ENCODE results near the gene FMN1. TPM values are rescaled to one million over a fixed set of nuclear protein-coding genes. Genes with fewer than 3 reads are reported as not detected.

FMN1 gene
- total and polyA plus RNA-seq, 10 of the 15 experiments (the other 5 are each of a cell fraction or from before 2014, with no cell fraction given): 0.05 to 0.16 (median 0.08) TPM; not detected in 4

DNA sequence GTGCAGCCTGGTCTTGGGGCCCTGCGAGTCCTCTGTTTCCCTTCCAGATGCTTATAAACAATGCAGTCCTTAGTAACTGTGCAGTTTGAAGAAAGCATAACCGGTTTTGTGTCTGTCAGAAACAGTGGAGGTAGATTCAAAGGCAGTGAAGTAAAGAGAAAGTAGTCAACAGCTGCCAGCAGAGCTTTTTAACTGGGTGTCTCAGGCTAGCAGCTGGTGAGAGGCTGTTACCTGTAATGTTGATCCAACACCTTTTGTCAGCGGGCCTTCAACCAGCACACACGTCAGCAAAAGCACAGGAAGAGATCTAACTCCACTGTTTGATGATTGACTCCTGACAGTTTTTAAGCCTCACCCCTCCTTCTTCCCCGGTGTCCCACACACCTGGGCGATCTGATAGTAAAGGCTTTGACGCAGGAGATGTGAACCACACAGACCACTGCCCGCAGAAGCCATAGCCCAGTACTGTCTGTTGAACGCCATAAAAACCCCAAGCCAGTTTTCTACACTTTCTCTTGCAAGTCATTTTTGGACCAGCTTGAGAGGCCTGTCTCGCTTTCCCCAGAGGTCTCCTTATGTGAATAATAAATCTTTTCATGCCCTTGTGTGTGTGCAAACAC is 178.0 kb downstream of the FMN1 start:
- POLR2A ChIA-PET: no interaction called here
- intact Hi-C loops (cut with micrococcal nuclease; ENCODE audit: unreplicated experiment): no loop called here
- ATAC-seq: no peak
- H3K9ac ChIP-seq (ENCODE audit: control insufficient read depth, insufficient read depth, low read length): no peak overlapping the region
- CTCF ChIA-PET: interaction anchor here (1.1 kb wide), 1 partner anchor 354 kb away, joined by 3 read pairs; no protein-coding TSS in a partner anchor
- no peak overlapping the region for H3K27ac ChIP-seq (ENCODE audit: control insufficient read depth, insufficient read depth)
- no peak overlapping the region for H2AFZ ChIP-seq (ENCODE audit: control insufficient read depth, low read depth, low read length)
- no TSS peak for BruUV-seq (replicated peaks)
- H3K4me2 ChIP-seq (ENCODE audit: control insufficient read depth, insufficient read depth): no peak overlapping the region
- H3K4me1 ChIP-seq (ENCODE audit: control insufficient read depth, insufficient read depth, low read length): no peaks in the 10 kb centered on the region
- in situ Hi-C loops (cut with MboI): no loop called here
- SMC1A ChIA-PET (ENCODE audit: uncharacterized antibody, unreplicated experiment): interaction anchor here (1.0 kb wide), 1 partner anchor 32 kb away, joined by 3 read pairs; no protein-coding TSS in a partner anchor
- no peaks in the 10 kb centered on the region; a peak in 1 of 4 replicates for H3K27me3 ChIP-seq (replicated peaks in 1 of 2; ENCODE audit: control insufficient read depth in 2 of 2, insufficient read depth in 2 of 2, low read length in 1 of 2)
- no peak overlapping the region for H3K4me3 ChIP-seq
- TF ChIP-seq KAT2A (conservative IDR thresholded peaks at IDR 0.05; ENCODE audit: control insufficient read depth, low read depth, low read length) (no peak), STAT3 (IDR thresholded peaks at IDR 0.05; ENCODE audit: low read depth, low read length) (no peak), EP300 (IDR thresholded peaks at IDR 0.05; ENCODE audit: borderline replicate concordance in 1 of 2, control insufficient read depth in 1 of 2, low read depth in 2 of 2, low read length in 2 of 2) (no peak), POLR2AphosphoS2 (IDR thresholded peaks at IDR 0.05; ENCODE audit: low read depth, low read length) (no peak), TAF1 (IDR thresholded peaks at IDR 0.05; ENCODE audit: borderline replicate concordance, low read depth, low read length) (no peak), TCF3 (IDR thresholded peaks at IDR 0.05; ENCODE audit: borderline replicate concordance, insufficient read depth, low read depth, low read length) (no peak), BHLHE40 (IDR thresholded peaks at IDR 0.05; ENCODE audit: borderline replicate concordance in 1 of 2, low read depth in 2 of 2, low read length in 1 of 2) (no peak), MYC (IDR thresholded peaks at IDR 0.05; ENCODE audit: insufficient read depth, insufficient read length, insufficient replicate concordance, low read length, severe bottlenecking) (no peak), MTA3 (IDR thresholded peaks at IDR 0.05; ENCODE audit: borderline replicate concordance, low read length) (no peak)
- TF ChIP-seq, protein P1, sequence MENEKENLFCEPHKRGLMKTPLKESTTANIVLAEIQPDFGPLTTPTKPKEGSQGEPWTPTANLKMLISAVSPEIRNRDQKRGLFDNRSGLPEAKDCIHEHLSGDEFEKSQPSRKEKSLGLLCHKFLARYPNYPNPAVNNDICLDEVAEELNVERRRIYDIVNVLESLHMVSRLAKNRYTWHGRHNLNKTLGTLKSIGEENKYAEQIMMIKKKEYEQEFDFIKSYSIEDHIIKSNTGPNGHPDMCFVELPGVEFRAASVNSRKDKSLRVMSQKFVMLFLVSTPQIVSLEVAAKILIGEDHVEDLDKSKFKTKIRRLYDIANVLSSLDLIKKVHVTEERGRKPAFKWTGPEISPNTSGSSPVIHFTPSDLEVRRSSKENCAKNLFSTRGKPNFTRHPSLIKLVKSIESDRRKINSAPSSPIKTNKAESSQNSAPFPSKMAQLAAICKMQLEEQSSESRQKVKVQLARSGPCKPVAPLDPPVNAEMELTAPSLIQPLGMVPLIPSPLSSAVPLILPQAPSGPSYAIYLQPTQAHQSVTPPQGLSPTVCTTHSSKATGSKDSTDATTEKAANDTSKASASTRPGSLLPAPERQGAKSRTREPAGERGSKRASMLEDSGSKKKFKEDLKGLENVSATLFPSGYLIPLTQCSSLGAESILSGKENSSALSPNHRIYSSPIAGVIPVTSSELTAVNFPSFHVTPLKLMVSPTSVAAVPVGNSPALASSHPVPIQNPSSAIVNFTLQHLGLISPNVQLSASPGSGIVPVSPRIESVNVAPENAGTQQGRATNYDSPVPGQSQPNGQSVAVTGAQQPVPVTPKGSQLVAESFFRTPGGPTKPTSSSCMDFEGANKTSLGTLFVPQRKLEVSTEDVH (IDR thresholded peaks at IDR 0.05; ENCODE audit: low read depth, partially characterized antibody): no peak
- no peaks in the 10 kb centered on the region for H3K36me3 ChIP-seq (ENCODE audit: control insufficient read depth in 2 of 2, insufficient read depth in 2 of 2, low read length in 1 of 2)
- FAIRE-seq: no peak
- H4K20me1 ChIP-seq (ENCODE audit: control insufficient read depth, insufficient read depth): no peaks in the 10 kb centered on the region
- WGBS (ENCODE audit: insufficient coverage, insufficient replicate concordance, low lambda C conversion rate, missing lambda C conversion rate): 32% methylated on average over 10 of the region's 10 CpGs
- no peaks in the 10 kb centered on the region for H3K9me3 ChIP-seq (replicated peaks; ENCODE audit: control insufficient read depth, insufficient read depth, low read length)
- no peaks in the 10 kb centered on the region for H3K79me2 ChIP-seq (ENCODE audit: control insufficient read depth, insufficient read depth, low read length)
- RAD21 ChIA-PET (ENCODE audit: unreplicated experiment): no interaction called here
- no peak for DNase-seq (ENCODE audit: low read depth, low spot score)

All from GM12878 (cell line).